PFSK-1 (cell line): ENCODE data around the gene COLEC12.

Experiments used
- FOXP2 ChIP-seq: optimal IDR thresholded peaks from 2 replicates; pipeline ENCODE3; 2011; ENCODE audit warnings: borderline replicate concordance, control low read depth, inconsistent platforms; ENCODE audit not compliant: insufficient read depth; ENCODE audit errors: extremely low read length, extremely low read depth
- POLR2AphosphoS5 ChIP-seq: IDR thresholded peaks from 2 replicates; pipeline ENCODE4 v1.6.1; 2012; ENCODE audit warnings: low read depth, mild to moderate bottlenecking, control low read depth, low read length, moderate library complexity
- REST ChIP-seq, 2 experiments: IDR thresholded peaks; 2 replicates each; pipeline versions ENCODE4 v1.6.1 to v1.8.0; 2011 to 2012; ENCODE audit warnings: low read depth in 2 of 2, low read length in 2 of 2, control low read depth in 1 of 2, inconsistent platforms in 1 of 2, mild to moderate bottlenecking in 1 of 2, moderate library complexity in 1 of 2; ENCODE audit not compliant: insufficient read depth in 1 of 2
- SIN3A ChIP-seq: IDR thresholded peaks from 2 replicates; pipeline ENCODE4 v1.6.1; 2012; ENCODE audit warnings: mild to moderate bottlenecking, low read length, moderate library complexity, borderline replicate concordance; ENCODE audit not compliant: insufficient read depth
- TAF1 ChIP-seq: IDR thresholded peaks from 2 replicates; pipeline ENCODE4 v1.6.1; 2012; ENCODE audit warnings: low read length, control low read depth, borderline replicate concordance; ENCODE audit not compliant: insufficient read depth

COLEC12 gene

GRCh38 chr18:506264-506663 is 5.8 kb upstream of the COLEC12 start:
- no peak for TF ChIP-seq FOXP2
- no peak for TF ChIP-seq POLR2AphosphoS5
- TF ChIP-seq SIN3A, result no peak
- TF ChIP-seq REST (IDR thresholded peaks at IDR 0.05; ENCODE audit: insufficient read depth in 1 of 2, low read depth in 2 of 2, low read length in 2 of 2), result no peak
- no peak for TF ChIP-seq TAF1

- TF ChIP-seq TAF1 (no peak), REST (IDR thresholded peaks at IDR 0.05; ENCODE audit: insufficient read depth in 1 of 2, low read depth in 2 of 2, low read length in 2 of 2) (no peak), FOXP2 (no peak), POLR2AphosphoS5 (no peak), SIN3A (no peak)
Measured at GRCh38 chr18:505483-506122, 5.1 kb upstream of the COLEC12 start.

GRCh38 chr18:501406-501714 is 859 bp upstream of the COLEC12 start:
- TF ChIP-seq FOXP2, result no peak
- no peak for TF ChIP-seq SIN3A
- TF ChIP-seq POLR2AphosphoS5, result no peak

GRCh38 chr18:499776-500631 is 497 bp downstream of the COLEC12 start:
- no peak for TF ChIP-seq SIN3A
- no peak for TF ChIP-seq POLR2AphosphoS5
- no peak for TF ChIP-seq REST (IDR thresholded peaks at IDR 0.05; ENCODE audit: insufficient read depth in 1 of 2, low read depth in 2 of 2, low read length in 2 of 2)
- no peak for TF ChIP-seq FOXP2
- no peak for TF ChIP-seq TAF1

- TF ChIP-seq POLR2AphosphoS5 (no peak), TAF1 (no peak), FOXP2 (no peak), SIN3A (no peak), REST (IDR thresholded peaks at IDR 0.05; ENCODE audit: insufficient read depth in 1 of 2, low read depth in 2 of 2, low read length in 2 of 2) (no peak)
Measured at GRCh38 chr18:498931-499775, 1.3 kb downstream of the COLEC12 start.
